Bronchial epithelial cell (primary cell): ENCODE data around the gene ERBB4. TPM values are rescaled to one million over a fixed set of nuclear protein-coding genes. Genes with fewer than 3 reads are reported as not detected.

ENCODE experiments used
- DNase-seq: peaks from one replicate; pipeline ENCODE4 v3.0.0-alpha.2; 2010; ENCODE audit warnings: low read depth
- FAIRE-seq: peaks from 2 replicates; lab custom pipeline; 2011; peaks lifted over from hg19 to GRCh38; lab: Jason Lieb, UNC
- H3K27me3 ChIP-seq: 2 replicates; pipeline ENCODE4 v1.5.1; 2011; ENCODE audit warnings: low read length; ENCODE audit not compliant: control insufficient read depth, insufficient read depth
- H3K36me3 ChIP-seq: 2 replicates; pipeline ENCODE4 v1.5.1; 2011; ENCODE audit warnings: low read length; ENCODE audit not compliant: control insufficient read depth, insufficient read depth
- H3K4me3 ChIP-seq: 2 replicates; pipeline ENCODE4 v1.5.1; 2011; ENCODE audit warnings: mild to moderate bottlenecking, low read depth, low read length, control low read depth
- total RNA-seq: library from RNA; depleted of rRNA; stranded (reverse); fragments of >200 nt; gene quantifications from 2 replicates; pipeline ENCODE4 v1.2.1, GENCODE V29; 2014
- TF ChIP-seq, protein P1 (sequence below): IDR thresholded peaks from 2 replicates; pipeline ENCODE4 v1.5.1; 2011; ENCODE audit warnings: mild to moderate bottlenecking, moderate library complexity, low read length, control low read depth, inconsistent platforms; ENCODE audit not compliant: insufficient read depth, severe bottlenecking

The ERBB4 gene
- total RNA-seq, 1 donor from 2014 or later, result under 0.01 TPM

DNA sequence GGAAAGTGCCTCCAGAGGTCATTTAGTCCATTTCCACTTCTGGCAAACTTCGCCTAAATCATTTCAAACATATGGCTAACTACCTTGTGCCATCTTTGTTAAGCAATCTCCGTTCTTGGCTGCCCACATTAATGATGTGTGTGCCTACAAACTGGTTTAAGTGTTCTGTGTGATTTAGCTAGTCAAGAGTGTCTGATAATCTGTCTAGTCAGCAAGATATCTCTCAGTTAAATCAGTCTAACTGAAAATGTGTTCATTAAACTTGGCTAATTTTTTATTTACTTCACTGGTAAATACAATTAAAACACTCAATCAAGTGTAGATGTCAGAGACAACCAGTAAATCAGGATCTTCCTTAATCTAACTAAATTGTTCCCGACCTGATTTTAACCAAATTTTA is 352.4 kb downstream of the ERBB4 start:
- no peak overlapping the region for H3K4me3 ChIP-seq
- H3K36me3 ChIP-seq, result no peaks in the 10 kb centered on the region
- DNase-seq (no peak), FAIRE-seq (no peak)
- TF ChIP-seq, protein P1, sequence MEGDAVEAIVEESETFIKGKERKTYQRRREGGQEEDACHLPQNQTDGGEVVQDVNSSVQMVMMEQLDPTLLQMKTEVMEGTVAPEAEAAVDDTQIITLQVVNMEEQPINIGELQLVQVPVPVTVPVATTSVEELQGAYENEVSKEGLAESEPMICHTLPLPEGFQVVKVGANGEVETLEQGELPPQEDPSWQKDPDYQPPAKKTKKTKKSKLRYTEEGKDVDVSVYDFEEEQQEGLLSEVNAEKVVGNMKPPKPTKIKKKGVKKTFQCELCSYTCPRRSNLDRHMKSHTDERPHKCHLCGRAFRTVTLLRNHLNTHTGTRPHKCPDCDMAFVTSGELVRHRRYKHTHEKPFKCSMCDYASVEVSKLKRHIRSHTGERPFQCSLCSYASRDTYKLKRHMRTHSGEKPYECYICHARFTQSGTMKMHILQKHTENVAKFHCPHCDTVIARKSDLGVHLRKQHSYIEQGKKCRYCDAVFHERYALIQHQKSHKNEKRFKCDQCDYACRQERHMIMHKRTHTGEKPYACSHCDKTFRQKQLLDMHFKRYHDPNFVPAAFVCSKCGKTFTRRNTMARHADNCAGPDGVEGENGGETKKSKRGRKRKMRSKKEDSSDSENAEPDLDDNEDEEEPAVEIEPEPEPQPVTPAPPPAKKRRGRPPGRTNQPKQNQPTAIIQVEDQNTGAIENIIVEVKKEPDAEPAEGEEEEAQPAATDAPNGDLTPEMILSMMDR, result no peak
- no peaks in the 10 kb centered on the region for H3K27me3 ChIP-seq

DNA sequence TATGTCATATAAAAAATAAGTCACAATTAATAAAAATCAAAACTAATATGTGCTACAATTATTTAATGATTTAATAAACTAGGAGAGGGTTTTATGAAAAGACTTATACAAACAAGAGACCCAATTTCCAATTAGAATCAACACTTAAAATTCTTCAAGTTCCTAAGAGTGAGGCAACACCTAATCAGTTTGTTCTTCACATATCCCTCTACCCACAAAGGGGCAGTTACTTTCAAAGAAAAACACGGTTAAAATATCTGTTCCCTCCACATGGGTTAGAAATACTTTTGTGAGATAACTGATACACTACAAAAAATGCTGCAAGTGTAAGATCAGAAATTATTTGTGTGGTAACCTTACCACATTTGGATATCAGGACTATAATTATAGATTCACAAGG is 357.0 kb downstream of the ERBB4 start:
- TF ChIP-seq, protein P1, result no peak
- DNase-seq, result no peak
- no peaks in the 10 kb centered on the region for H3K36me3 ChIP-seq
- H3K27me3 ChIP-seq, result no peaks in the 10 kb centered on the region
- FAIRE-seq, result no peak
- no peak overlapping the region for H3K4me3 ChIP-seq

DNA sequence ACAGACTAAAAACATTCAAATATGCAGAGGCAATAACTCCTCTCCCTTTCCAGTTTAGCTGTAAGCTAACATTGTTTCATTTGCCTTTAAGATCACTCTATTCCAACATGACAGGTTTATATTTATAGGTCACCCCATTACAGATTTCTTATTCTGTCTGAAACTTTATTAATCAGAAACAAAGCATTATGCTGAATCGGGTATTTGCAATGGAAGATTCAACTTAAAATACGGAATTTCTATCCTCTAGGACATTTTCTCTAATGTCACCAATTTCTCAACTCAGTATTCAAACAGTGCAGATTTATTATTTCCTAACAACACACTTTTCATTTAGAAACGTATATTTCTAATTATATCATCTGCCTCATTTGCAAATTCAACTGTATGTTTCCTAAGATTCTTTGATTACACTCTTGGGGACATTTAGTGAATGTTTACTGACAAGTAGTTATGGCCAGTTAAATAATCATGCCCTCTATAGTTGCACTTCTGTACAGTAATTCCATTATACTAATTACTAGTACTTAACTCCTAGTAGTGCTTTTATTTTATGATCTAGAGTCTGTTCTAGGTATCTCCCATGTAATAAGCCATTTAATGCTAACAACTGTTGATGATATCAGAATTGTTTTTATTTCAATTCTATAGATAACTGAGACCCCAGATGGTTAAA is 358.1 kb downstream of the ERBB4 start:
- H3K4me3 ChIP-seq, result no peak overlapping the region
- no peaks in the 10 kb centered on the region for H3K36me3 ChIP-seq
- H3K27me3 ChIP-seq, result no peaks in the 10 kb centered on the region
- TF ChIP-seq, protein P1, result no peak
- FAIRE-seq (no peak), DNase-seq (no peak)

DNA sequence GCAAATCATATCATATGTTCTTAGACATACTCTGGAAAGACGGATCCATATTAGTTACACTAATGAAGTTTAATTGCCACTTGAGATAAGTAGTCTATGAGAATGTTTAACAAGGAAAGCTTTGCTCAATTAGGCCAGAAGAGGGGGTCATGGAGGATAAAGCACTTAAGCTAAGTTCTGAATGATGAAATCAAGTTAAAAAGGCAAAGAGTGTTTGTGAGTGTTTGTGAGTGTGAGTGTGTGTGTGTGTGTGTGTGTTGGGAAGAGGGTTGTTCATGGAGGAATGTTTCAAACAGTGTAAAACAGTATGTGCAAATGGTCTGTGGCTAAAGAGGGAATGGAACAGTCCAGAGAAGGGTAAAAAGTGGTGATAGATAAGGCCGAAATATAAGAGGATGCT is 360.9 kb downstream of the ERBB4 start:
- H3K36me3 ChIP-seq, result no peaks in the 10 kb centered on the region
- FAIRE-seq, result no peak

DNA sequence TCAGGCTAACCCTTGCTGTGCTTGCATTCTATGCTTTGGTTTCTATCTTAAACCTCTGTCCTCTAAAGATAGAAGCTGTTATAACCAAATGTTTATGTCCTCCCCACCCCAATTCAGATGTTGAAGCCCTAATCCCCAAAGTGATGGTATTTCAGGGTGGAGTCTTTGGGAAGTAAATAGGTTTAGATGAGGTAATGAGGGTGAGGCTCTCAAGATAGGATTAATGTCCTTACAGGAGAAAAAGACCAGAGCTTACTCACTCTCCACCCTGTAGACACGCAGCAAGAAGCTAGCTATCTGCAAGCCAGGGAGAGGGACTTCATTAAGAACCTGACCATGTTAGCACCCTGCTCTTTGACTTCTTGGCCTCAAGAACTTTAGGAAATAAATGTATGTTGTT is 362.5 kb downstream of the ERBB4 start:
- DNase-seq (peak; percentile 41), FAIRE-seq (no peak)
- Histone ChIP-seq H3K27me3 (no peaks in the 10 kb centered on the region), H3K4me3 (no peak overlapping the region), H3K36me3 (no peaks in the 10 kb centered on the region)
- TF ChIP-seq, protein P1, result no peak

More for the DNA sequence above, 360.9 kb downstream of the ERBB4 start:
- TF ChIP-seq, protein P1, result peak; percentile 5
- Histone ChIP-seq H3K27me3 (no peaks in the 10 kb centered on the region), H3K4me3 (no peak overlapping the region)
- DNase-seq, result peak; percentile 23
